Measurements from ENCODE around the gene SERTM1.
A peak's percentile ranks its signal among the peaks of the same experiment; 100 is the strongest.

The SERTM1 gene

DNA sequence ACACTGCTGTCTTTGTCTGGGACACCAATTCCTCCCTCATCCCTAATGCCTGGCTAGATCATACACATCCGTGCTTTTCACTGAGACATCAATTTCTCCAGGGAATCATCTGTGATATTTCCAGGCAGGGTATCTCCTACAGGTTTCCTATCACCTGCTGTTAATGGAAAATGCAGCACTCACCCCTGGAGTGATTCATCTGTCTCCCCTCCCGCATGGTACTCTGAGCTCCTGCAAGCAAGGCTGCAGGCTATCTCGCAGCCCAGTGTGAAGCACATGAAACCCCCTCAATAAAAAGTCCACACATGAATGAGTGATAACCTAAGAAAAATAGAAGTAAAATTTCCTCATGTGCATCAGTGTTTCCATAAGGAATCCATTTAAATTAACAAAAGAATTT, 38.5 kb downstream of the SERTM1 start:
- no peak for DNase-seq (ENCODE audit: low read depth)

DNA sequence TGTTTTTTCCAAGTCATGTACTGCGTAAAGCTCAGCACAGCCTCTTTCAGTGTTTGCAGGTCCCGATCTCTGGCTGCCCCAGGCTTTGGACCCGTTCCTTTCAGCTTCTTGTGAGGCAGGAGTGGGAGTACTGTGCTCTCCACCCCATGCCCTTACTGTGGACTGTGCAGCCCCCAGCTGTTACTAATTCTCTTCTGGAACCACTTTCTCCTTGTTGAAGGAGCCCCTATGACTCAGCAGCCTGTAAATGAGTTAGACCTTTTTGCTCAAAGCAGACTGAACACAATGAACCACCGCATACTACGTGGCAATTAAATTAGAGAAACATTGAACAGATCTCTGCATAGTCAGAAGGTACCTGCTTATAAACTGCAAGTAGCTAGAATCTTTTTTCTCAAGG, 39.0 kb downstream of the SERTM1 start:
- DNase-seq (ENCODE audit: low read depth), result no peak

DNA sequence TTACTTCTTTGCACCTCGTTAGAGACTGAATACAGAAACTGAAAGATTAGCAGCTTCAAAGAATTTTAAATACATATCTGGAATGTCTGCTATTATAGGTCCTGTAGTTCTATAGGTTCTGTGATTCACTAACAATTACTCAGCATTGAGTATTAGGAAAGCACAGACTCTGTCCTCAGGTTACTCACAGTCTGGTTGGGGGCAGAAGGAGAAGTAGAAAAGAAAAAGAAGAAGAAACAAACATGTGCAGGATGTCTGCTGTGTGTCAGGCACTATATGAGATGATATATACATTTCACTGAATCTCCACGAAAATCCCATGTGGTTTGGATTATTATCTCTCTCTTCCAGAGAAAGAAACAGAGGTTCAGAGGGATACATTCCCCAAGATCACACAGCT, 40.1 kb downstream of the SERTM1 start:
- no peak for DNase-seq (ENCODE audit: low read depth)

DNA sequence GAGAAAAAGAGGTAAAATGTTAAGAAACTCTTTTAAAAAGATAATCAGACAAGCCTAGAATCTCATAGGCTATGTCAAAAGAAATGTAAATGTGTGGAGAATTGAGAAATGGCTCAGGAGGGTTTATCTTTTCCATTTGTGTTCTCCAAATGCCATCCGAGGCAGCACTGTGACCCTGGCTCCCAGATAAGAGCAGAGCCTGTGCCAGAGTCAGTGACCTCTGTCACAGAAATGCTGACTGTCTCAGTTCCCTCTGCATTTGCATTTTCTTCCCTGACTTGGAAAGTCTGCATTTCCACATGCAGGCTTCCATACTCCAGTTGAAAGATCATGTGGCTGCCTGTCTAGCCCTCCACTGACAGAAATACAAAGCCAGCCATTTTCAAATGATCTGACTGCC, 42.0 kb downstream of the SERTM1 start:
- DNase-seq (ENCODE audit: low read depth), result no peak

DNA sequence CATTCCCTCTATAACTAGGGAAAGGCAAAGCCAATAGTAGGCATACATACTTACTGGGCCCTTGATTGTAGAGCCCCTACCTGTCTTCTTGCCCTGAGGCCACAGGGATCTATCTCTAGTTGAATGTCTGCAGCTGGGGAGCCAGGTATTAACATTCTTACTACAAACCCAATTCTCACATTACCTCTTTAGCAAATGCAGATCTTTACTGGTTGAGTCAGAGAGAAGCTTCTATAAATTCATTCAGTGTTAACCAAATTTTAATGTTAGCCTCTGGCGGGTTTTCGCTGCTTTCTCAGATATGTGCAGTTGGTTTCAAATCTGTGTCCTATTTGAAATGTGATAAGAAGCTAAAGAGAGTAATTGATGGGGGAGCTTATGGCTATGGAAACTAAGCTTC, 43.2 kb downstream of the SERTM1 start:
- DNase-seq (ENCODE audit: low read depth), result no peak

DNA sequence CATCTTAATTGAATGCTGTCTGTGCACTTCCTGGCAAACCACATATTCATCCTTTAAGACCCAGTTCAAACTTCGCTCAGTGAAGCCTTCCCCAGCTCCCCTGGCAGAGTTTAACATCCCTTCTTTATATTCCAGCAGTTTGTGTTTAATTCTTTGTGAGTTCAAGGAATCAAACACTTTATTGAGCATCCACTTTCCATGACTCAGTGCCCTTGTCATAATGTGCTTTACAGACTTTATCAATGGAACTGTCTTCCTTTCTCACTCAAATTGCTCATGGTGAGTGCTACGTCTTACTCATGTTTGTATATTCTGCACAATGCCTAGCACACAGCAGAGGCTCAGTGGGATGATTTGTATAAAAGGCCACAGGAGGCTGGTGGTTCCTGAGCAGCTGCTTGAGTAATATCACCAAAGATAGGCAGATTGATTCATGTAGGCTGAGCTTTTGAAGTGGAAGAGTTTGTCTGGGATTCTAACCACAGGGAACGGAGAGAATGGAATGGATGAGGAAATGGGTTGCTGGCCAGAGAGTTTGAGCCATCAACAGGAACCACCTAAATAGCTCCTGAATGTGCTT, 44.2 kb downstream of the SERTM1 start:
- no peak for DNase-seq (ENCODE audit: low read depth)

DNA sequence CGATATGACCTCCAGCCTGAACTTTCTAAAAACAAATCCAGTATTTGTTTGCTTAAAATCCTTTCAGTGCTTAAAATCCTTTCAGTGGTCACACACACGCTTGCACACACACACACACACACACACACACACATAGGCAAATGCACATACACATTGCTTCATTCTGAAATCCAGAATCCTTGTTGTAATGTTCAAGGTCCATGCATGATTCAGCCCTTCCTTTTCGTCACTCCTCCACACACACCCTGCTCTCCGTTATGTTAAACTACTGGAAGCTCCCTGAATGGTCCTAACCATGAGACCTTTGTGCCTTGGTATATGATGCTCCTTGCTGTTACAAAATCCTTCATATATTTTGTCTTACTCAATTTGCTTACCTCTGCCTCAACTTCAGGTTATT, 44.9 kb downstream of the SERTM1 start:
- DNase-seq (ENCODE audit: low read depth), result no peak

DNA sequence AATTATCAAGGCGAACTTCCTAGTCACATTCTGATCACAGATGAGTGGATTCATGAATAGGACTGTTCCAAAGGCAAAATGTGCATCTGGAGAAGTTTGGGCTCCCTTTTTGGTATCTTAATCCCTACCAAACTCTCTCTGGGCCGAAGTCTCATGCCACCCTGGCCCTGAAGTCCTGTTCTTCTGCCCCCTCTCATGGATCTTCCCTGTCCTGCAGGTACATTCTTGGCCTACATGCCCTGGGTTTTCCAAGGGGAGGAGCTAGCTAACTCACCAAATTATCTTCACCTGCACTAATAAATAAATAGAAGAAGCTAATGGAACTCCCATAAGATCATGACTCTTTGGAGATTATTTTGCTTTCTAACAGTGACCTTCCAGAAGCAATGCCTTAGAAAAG, 50.3 kb downstream of the SERTM1 start:
- DNase-seq (ENCODE audit: low read depth), result no peak

DNA sequence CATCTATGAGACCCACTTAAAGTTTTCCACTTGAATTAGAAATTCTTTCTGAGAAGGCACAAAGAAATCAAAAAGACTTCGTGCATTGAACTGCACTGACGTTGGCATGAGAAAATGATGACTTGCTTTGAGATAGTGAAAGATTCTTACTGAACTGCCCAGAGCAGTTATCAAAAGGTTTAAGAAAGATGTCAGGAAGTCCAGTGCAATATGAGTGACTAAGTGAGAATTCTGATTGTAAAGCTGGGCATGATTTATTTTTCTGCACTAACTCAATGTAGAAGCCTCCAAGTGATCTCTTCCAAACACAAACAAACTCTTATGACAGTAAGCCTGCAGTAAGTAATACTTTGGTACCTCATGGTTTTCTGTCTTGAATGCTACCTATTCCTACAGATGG, 52.1 kb downstream of the SERTM1 start:
- no peak for DNase-seq (ENCODE audit: low read depth)

DNA sequence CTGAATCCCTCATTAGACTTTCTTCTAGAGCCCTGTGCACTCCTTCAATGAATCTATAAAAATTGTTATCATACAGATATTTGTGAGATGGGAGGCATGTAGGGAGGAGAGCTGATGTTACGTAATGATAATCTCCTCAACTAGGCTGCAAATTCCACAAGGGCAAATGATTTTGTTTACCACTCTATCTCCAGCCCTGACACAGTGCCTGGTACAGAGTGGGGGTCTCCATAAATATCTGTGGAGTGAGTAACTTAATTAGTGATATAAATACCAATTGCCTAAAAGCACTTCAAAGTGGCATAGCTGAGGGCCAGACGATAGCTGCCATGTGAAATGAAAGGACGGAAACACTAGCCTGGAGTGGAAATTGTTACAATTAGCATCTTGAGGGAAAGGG, 54.2 kb downstream of the SERTM1 start:
- no peak for DNase-seq (ENCODE audit: low read depth)

DNA sequence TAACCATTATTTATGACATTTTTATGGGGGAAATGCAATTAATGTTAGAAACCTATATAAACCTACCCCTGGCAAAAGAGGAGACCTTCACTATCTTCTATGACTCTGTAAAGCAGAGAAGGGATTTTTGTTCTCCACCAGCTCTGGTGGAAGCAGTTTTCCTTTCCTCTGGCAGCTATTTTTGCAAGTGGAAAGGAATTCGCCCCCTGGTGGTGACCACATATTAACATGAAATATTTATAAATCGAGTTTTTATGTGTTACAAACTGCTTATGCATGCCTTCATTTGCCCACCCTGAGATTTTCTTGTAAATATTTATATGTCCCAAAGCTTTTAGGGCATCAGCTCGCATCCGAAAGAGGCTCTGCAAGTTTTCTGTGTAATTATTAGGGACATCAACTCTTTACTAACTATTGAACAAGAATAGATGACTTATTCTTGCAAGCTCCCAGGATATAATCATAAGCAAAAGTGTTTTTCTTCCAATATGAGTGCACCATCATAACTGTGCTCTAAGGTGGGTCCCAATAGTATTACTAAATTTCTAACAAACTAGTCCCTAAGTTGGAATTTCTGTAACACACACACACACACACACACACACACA, 62.4 kb downstream of the SERTM1 start:
- DNase-seq (ENCODE audit: low read depth), result peak; percentile 4

DNA sequence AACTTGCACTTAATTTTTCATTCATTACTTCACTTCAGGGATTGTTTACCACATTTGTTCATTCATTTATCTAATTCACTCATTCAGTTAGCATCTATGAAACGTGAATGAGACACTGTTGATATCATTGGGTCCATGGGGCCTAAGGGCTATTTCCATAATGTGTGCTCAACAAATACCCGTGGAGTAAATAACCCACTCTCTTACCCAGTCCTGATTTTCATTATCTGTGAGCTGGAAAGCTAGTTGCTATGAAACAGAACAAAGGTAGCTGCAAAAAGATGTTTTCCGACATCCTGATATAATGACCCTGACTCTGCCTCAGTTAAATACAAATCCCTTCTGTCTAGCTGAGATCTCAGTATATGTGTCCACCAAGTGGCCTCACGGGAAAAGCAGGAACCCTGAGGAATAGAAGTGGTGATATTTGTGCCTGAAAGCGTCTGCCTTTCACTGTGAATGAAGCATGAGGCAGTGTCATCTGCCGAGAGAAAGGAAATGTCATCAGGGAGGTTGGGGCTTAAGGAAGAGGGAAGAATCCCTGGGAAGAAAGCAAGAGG, 63.8 kb downstream of the SERTM1 start:
- DNase-seq (ENCODE audit: low read depth), result no peak

DNA sequence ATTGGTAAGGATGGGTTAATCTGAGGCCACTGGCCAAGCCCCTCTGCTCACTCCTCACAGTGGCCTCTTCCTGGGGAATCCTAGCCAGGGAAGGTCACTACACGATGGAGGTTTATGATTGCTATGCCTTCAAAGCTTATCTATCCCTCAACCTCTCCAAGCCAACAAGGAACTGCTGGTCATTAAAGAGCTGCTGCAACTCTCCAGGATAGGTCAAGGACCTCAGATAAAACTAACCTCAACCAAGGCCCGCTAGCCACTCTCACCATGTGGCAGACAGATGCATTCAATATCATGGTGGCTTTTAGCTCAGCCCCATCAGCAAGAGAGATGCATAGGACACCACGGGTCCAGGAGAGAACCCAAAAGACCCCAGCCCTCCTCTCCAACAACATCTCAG, 71.6 kb downstream of the SERTM1 start:
- no peak for DNase-seq (ENCODE audit: low read depth)

DNA sequence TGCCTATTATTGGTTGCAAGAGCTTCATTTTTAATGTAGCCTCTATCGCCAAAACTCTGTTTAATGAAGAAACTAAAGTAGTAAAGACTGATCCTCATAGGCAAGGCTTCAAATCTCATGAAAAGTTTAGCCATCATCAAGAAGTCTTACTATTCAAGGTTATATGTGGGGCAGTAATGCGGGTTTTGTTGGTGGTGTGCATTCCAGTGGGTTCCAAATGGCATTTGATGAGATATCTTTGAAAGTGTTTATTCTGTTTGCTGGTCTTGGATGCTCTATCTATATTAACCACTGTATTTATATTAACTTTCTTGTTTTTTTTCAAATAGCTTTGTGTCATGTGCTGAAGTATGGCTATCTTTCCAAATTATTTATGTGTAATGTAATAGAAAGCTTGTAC, 72.2 kb downstream of the SERTM1 start:
- no peak for DNase-seq (ENCODE audit: low read depth)

Data from activated T-cell treated with anti-CD3 and anti-CD28 coated beads for 24 hours (primary cell).